M059J (cell line): ENCODE measurements around the gene PDGFB. TPM values are rescaled to one million over a fixed set of nuclear protein-coding genes. Genes with fewer than 3 reads are reported as not detected.
"Not testable (repeated sequence)": the region's sequence is repeated elsewhere in the genome, so short reads cannot be mapped to it uniquely, and the experiment has no call there.

Experiments
- DNase-seq: peaks from one replicate; pipeline ENCODE4 v3.0.0-alpha.2; 2012; ENCODE audit warnings: low read depth
- total RNA-seq: library from RNA; depleted of rRNA; stranded (reverse); fragments of >200 nt; shearing (Covaris generic); gene quantifications from 2 replicates; pipeline ENCODE4 v1.2.3, GENCODE V29; 2014

The PDGFB gene
- total RNA-seq, 1 experiment from 2014 or later: 7.2 TPM

DNA sequence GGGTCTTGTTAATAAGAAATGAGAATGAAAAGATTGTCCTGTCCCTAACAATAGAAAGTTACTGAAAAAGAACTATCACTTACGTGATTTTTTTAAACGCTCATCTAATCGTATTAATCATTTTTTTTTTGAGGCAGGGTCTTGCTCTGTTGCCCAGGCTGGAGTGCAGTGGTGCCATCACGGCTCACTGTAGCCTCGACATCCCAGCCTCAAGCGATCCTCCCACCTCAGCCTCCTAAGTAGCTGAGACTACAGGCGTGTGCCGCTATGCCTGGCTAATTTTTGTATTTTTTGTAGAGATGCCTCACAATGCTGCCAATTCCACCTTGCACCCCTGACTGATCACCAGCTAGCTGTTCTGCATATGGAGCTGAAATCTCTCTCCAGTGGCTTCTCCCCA is 15.7 kb downstream of the PDGFB start:
- no peak for DNase-seq

DNA sequence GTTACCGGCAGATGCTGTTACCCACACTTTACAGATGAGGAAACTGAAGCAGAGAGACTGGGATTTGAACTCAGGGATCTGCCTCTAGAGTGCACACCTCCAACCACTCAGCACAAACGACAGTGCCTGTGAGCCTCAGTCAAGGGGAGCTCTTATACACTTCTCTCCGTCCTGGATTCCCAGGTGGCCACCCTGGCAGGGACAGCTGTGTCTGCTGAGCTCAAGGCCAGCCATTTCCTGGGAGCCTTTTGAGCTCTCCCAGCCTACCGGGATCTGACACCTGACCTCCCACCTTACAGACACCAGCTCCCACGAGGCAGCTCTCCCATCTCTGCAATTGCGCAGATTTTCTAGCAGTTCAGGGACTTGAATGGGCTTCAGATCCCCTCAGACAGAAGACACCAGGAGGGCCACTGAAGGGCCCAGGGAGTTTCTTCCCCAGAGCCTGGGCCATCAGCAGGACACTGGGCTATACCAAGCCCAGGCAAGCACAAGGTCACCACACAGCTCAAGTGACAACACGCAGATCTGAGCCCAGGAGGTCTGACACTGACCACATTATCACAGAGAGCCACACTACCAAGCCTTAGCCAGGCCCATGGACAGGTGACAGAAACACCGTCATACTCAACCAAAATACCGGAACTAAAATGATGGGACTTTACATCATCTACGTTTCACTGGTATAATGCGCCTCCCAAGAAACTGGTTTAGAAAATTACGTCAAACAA is 17.1 kb downstream of the PDGFB start:
- no peak for DNase-seq

DNA sequence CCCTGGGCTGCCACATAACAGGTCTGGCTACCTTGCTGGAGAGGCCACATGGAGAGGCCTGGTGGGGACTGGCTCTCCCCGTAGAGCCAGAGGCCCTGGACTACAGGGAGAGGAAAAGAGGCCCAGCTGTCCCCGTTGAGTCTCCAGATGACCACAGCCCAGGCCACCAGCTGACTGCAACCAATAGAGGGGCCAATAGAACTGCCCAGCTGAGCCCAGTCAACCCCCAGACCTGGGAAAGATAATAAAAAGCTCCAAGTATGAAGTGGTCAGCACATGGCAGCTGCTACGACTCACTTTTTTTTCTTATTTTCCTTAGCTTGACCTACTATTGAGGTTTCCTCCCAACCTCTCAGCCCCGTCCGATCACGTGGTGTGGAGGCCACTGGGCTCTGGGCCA is 18.4 kb downstream of the PDGFB start:
- no peak for DNase-seq

DNA sequence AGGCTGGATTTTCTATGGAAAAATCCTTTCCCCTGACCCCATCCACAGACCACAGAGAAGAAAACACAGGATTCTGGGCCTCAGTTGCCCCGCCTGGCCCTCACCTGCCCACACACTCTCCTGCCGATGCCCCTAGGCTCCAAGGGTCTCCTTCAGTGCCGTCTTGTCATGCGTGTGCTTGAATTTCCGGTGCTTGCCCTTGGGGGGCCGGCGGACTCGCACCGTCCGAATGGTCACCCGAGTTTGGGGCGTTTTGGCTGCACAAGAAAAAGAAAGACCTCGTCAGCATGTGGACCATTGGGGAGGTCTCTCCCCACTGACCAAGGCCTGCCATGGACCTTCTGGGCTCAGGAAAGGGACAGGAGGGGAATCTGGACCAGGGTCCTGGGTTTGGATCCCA is 19.2 kb downstream of the PDGFB start:
- no peak for DNase-seq

DNA sequence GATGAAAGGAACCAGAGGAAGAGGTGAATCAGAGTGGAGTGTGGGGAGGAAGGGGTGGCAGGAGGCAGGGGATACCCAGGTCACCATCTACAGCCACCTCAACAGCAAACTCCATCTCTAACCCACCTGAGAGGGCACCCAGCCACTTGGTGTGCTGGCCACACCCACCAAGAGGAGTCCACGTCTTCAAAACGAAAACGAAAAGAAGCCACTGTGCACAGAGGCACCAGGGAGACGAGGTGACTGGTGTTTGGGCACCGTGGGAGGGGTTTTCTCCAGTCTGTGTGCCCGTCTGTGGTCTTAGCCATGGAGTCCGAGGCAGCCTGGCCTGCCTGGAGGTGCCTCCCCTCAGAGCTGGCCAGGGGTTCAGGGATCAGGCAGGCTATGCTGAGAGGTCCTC is 20.2 kb downstream of the PDGFB start:
- no peak for DNase-seq

DNA sequence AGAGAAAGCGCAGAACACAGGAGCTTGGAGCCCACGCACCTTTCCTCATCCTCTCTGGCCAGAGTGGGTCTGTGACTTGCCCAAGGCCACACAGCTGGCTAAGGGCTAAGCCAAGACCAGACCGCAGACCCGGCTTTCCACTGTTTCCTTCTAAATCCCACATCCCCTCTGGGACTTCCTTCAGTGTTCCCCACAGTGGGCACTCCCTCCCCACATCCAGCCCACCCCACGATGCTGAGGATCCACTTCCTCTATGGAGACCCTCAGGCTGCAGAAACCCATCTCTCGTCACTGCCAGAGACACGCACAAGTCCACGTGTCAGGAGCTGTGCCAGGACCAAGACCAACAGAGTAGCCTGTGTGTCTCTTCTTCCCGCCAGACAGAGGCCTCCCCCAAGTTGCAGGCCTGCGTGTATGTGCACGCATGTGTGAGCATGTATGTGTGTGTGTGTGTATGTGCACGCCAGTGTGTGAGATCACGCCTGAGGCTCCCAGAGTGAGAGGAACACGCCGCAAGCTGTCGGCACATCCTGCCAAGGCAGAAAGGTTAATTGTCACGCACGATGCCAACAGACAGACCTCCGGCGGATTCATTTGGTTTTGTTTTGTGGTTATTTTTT is 21.6 kb downstream of the PDGFB start:
- no peak for DNase-seq

DNA sequence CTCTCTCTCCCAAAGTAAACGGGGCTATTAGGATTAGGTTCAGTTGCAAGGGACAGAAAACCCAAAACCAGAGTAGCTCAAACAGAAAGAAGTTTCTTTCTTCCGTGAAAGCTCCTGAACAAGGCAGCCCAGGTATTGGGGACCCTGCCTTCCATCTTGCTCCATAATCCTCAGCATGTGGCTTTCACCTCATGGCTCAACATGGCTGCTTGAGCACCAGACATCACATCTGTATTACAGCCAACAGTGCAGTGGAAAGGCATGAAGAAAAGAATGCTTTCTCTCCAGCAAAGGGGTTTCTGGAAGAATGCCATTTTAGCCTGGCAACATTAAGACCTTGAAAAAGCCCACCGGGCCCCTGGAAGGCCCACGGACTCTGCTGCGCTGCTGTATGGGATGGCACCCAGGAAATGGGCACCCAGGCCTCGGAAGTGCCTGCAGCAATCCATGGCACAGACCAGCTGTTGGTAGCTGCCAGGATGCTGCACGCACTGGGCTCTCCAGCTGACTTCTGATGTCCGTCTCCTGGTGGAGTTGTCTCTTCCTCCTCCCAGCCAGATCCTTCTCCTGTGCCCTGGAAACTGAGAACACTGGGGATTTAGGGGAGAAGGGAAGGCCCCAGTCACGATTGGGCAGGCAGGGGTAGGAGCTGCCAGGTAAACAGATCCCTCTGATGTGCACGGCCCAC is 22.6 kb downstream of the PDGFB start:
- DNase-seq: no peak

DNA sequence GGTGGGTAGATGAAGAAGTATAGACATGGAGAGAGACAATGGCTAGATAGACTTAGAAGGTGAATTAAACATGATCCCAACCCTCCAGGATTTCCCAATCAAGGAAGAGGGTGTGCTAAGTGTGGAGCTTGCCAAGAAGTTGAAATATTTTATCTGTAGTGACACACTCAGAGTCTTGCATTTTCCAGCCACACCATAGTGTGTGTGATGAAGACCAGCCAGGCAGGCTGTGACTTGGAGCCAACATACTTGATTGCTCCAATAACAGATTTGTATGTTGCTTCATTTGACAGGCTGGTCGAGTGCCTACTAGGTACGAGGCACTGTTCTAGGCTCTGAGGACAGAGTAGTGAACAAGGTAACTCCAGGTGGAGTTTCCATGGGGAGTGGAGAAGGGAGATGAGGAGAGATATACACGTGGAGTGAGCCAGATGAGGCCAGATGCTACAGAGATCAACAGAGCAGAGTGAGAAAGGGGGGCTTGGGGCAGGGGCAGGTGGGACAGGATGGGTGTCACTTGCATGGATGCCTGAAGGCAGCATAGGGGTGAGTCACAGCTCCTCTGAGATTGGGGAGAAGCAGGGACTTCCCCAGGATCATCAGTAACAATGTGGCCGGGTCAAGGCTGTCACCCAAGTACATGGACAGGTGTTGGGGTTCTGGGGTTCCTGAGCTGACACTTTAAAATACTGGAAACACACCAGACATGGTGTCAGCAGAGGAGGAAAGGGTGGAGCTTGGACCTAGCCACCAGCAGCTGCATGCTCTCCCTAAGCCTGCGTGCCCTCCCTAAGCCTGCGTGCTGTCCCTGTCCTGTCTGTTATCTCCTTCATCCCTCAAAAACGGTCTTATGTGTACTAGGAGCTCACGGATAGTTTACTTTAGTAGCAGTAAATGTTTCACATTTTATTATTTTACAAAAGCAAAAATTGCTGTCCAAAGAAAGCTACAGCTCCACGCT is 23.6 kb downstream of the PDGFB start:
- DNase-seq: peak; percentile 23

DNA sequence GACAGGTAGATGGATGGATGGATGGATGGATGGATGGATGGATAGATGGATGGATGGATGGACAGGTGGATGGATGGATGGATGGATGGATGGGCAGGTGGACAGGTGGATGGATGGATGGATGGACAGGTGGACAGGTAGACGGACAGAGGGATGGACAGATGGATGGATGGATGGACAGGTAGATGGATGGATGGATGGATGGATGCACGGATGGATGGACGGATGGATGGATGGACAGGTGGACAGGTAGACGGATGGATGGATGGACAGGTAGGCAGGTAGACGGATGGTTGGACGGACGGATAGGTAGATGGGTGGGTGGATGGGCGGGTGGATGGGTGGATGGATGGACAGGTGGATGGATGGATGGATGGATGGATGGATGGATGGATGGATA is 24.3 kb downstream of the PDGFB start:
- DNase-seq: no peak

DNA sequence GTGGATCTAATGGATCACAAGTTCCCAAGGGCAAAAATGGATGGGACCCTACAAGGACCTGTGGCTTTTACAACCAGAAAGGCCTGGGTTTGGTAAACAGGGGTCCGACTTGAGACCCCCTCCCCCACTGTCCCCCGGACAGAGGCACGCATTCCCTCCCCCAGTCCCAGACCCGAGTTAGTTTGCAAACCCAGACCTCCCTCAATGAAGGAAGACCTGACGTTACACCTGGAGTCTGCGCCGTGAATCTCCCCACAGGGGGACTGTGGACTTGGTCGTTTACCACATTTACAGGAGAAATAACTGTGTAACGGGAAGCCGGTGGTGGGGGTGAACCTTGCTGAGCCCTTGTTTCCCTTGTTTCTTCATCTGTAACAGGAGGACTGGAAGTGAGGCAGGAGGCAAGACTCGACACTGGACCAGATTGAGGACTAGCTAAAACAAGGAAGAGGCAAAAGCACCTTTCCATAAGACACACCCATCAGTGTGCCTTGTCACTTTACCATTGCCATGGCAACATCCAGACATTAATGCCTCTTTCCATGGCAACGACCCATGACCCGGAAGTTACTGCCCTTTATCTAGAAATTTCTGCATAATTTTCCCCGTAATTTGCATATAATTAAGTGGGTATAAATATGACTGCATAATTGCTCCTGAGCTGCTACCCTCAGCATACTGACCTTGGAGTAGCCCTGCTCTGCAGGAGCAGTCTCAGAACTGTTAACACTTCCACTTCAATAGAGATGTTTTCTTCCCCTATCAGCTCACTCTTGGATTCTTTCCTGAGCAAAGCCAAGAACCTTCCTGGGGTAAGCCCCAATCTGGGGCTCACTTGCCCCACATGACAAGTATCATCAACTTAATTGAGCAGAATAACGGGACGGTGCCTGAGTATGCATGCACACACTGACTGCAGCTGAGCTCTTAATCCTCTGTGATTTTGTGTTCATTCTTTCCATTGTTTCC is 25.4 kb downstream of the PDGFB start:
- peak; percentile 42 for DNase-seq

DNA sequence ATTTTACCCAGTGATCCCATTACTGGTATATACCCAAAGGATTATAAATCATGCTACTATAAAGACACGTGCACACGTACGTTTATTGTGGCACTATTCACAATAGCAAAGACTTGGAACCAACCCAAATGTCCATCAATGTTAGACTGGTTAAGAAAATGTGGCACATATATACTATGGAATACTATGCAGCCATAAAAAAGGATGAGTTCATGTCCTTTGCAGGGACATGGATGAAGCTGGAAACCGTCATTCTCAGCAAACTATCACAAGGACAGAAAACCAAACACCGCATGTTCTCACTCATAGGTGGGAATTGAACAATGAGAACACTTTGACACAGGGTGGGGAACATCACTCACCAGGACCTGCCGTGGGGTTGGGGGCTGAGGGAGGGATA is 26.4 kb downstream of the PDGFB start:
- not testable (repeated sequence) for DNase-seq

DNA sequence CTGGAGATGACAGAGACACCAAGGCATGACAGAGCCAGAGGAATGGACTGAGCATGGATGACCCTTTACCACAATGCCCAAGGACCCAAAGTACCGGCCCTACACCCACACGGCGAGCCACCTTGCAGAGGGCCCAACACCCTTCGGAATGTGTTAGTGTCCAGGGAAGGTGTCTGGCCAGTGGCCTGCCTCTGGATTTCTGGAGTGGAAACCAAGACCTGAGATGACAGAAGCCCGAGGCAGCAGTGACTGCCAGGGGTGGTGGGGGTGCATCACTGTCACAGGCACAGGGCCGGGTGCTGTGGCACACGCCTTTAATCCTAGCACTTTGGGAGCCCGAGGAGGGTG is 28.7 kb downstream of the PDGFB start:
- DNase-seq: no peak

DNA sequence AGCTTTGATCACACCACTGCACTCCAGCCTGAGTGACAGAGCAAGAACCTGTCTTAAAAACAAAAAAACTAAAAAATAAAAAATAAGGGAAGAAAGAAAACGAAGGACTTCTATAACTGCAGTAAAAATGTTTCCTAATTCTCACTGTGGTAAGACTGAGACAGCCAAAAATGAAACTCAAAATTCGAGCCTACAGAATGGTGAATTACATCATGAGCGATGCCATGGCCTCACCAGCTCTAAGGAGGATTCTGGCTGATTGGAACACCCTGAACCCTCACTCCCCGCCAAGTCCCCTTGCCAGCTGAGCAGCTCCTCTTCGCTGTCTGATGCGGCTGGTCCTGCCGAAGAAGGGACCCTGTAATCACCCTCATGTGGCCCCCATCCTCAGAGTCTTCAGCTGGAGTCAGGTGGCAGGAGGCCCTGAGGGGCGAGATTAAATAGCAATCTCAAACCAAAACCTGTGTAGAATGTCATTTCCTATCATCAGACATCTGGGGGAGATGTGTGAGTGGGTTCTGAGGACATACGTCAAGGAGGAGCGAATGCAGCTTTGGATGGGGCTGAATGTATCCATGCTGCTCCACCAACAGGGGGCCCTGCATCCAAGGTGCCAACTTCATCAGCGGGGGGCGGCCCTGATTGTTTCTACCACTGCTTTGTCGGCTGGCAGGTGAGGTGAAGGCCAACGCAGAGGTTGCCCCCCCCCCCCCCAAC is 29.2 kb downstream of the PDGFB start:
- no peak for DNase-seq

DNA sequence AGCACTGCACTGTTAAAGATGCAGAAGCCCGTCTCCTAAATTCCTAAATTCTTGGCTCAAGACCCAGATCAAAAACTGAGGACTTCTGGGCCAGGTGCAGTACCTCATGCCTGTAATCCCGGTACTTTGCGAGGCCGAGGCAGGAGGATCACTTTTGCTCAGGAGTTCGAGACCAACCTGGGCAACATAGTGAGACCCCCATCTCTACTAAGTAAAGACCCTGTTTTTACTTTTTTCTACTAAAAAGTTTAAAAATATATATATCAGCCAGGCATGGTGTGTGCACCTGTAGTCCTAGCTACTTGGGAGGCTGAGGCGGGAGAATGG is 29.7 kb downstream of the PDGFB start:
- no peak for DNase-seq

DNA sequence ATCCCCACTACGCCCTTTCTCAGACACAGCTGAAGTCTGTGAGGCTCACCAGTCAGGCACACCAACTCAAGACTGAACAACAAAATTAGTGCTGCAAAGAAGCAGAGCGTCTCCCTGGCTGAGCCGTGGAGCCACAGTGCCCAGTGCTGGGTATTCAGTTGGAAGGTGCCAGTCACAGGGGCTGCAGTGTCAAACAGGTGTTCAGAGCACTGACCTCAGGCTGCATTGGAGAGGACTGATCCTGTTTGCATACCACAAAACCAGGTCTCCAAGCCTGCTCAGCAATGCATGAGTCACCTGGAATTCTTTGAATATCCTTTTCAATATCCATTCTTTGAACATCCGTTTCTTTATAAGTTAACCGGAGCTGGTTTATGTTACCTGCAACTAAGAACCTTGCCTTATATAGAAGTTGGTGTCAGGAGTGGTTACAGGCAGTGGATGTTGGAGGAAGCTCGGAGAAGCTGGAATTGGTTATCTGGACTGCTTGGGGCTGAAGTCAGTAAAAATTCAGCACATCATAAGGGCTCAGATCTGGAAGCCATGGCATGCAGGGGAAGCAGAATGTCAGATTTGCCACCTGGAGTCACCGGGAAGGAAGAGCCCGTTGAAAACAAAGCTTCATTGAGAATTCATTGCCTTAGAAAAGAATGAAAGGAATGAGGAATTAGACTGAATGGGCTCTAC is 30.3 kb downstream of the PDGFB start:
- peak; percentile 76 for DNase-seq

DNA sequence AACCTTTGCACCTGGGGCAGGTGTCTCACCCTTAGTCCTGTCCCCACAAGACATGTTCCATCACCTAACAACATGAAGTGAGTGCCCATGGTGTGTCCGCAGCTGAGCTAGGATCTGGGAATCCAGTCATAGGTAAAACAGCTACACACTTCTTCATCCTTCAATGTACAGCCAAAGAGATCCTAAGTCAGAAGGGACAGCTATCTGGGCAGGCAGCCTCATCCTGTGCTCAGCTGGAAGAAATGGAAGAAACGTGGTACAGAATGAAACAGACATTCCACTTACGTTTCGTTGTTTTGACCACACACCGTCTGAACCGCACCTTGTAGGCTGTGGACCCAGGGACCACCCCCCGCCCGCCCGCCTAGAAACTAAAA is 30.8 kb downstream of the PDGFB start:
- no peak for DNase-seq

DNA sequence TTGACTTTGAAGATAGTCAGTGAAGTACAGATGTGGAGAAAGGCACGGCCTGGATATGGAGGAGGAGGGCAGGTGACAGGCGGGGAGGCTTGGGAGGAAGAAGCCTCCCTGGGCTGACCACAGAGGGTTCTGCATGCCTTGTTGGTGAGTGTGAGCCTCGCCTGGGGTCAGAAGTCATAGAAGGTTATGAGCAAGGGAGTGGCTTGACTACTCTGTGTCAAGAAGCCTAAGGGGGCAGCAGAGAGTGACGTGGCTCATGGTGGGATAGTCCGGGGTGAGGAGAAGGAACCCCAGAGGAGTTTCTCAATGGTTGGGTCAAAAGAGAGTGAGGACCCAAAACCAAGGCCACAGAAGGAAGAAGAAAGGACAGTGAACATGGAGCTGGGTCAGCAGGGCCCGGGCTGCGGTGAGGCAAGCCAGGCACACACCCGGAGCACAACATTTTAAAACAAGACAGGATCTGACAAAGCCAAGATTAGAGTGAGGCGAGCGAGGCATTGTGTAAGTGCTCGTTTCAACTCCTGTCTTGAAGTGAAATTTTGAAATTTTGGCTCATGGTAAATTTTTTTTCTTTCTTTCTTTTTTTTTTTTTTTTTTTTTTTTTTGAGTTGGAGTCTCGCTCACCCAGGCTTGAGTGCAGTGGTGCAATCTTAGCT is 31.9 kb downstream of the PDGFB start:
- DNase-seq: peak; percentile 85

DNA sequence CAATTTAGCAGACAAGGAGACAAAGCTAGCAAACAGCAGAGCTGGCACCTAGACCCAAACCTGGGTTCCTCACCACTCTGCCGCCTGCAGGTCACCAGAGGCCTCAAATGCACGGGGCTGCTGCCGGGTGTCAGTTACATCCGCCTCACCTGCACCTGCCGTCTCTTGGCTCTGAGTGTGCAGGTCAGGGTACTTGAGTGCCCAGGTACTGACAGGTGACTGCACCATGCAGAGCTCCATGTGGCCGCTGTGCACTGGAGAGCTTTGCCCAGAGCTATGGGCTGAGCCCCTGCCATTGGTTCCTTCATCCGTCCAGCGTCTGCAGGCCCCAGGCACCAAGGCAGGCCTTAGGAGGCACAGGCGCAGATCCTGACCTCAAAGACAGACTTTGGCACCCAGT is 35.0 kb downstream of the PDGFB start:
- no peak for DNase-seq

DNA sequence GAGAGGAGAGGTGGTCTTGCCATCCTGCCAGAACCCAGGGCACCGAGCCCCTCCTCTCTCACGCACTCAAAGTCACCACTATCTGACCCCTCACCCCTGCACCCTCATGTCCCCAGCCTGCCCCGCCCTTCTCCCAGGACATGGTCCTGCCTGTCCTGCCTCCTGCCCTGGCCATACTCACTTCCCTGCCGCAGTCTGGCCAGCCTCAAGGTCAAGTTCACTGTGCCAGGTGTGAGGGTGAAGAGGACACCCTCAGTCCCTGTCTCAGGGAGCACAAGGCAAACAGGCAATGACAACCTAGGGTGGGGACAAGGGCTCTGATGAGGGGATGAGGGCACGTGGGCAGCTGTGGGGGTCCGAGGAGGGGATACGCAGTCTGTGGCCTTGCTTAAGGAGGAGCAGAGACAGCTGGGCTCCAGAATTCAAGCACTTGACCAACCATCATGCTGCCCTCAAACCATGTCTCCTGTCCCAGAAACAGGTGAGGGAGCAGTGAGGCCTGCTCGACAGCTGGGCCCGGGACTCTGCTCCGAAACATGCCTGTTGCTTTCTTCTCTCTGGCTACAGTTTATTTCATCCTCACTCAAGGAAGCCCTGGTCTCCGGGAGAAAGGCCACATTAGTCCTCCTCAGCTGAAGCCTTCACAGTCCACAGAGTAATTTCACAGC is 36.6 kb downstream of the PDGFB start:
- DNase-seq: no peak
